ENCODE results near the gene NCR1.
"Not testable (repeated sequence)": the region's sequence is repeated elsewhere in the genome, so short reads cannot be mapped to it uniquely, and the experiment has no call there.

Gene NCR1

DNA sequence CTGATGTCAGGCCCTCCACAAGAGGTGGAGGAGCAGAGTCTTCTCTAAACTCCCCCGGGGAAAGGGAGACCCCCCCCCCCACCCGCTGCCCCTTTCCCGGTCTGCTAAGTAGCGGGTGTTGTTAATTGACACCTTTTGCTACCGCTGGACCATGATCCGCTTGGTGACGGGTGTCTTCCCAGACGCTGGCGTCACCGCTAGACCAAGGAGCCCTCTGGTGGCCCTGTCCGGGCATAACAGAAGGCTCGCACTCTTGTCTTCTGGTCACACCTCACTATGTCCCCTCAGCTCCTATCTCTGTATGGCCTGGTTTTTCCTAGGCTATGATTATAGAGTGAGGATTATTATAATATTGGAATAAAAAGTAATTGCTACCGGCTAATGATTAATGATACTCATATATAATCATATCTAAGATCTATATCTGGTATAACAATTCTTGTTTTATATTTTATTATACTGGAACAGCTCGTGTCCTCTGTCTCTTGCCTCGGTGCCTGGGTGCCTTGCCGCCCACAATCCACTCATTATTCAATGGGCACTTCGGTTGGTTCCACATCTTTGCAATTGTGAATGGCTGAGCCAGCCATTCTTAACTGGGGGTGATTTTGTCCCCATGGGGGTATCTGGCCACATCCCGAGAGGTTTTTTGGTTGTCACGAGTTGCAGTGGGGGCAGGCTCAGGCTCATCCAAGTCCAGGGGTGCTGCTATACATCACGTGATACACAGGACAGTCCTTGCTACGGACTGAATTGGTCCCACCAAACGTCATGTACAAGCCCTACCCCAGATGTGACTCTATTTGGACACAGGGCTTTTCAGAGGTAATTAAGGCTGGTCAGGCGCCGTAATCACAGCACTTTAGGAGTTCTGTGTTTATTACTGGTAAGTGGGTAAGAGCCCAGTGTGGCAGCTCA lies 14.0 kb downstream of the NCR1 start:
- not testable (repeated sequence) for H3F3A ChIP-seq (ENCODE audit: low read depth); H3K9me3 ChIP-seq (ENCODE audit: insufficient read depth, low read depth, low read length); H3K4me3 ChIP-seq (ENCODE audit: low read length, poor library complexity, severe bottlenecking); H3K9me2 ChIP-seq (replicated peaks; ENCODE audit: low read depth, low read length); H4K20me1 ChIP-seq (ENCODE audit: insufficient read depth, low read length, poor library complexity, severe bottlenecking); H3K4me2 ChIP-seq (ENCODE audit: low read depth, low read length, poor library complexity, severe bottlenecking); H3K27me3 ChIP-seq (ENCODE audit: insufficient read depth, low read length, poor library complexity, severe bottlenecking); H3K36me3 ChIP-seq (ENCODE audit: insufficient read depth, low read length); H2AFZ ChIP-seq (ENCODE audit: low read length); H3K9ac ChIP-seq (ENCODE audit: low read depth, low read length, poor library complexity, severe bottlenecking); H3K4me1 ChIP-seq (ENCODE audit: insufficient read depth, low read length, poor library complexity, severe bottlenecking); H3K79me2 ChIP-seq (ENCODE audit: insufficient read depth, low read length)
- TF ChIP-seq, protein P1, sequence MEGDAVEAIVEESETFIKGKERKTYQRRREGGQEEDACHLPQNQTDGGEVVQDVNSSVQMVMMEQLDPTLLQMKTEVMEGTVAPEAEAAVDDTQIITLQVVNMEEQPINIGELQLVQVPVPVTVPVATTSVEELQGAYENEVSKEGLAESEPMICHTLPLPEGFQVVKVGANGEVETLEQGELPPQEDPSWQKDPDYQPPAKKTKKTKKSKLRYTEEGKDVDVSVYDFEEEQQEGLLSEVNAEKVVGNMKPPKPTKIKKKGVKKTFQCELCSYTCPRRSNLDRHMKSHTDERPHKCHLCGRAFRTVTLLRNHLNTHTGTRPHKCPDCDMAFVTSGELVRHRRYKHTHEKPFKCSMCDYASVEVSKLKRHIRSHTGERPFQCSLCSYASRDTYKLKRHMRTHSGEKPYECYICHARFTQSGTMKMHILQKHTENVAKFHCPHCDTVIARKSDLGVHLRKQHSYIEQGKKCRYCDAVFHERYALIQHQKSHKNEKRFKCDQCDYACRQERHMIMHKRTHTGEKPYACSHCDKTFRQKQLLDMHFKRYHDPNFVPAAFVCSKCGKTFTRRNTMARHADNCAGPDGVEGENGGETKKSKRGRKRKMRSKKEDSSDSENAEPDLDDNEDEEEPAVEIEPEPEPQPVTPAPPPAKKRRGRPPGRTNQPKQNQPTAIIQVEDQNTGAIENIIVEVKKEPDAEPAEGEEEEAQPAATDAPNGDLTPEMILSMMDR (conservative IDR thresholded peaks at IDR 0.05; ENCODE audit: low read length): peak; percentile 27; the same call in 1 of the 2 replicates

GRCh38 chr19:54921082-54921481 lies 15.1 kb downstream of the NCR1 start:
- Histone ChIP-seq H3K9ac (ENCODE audit: low read depth, low read length, poor library complexity, severe bottlenecking) (no peak overlapping the region), H3K27me3 (ENCODE audit: insufficient read depth, low read length, poor library complexity, severe bottlenecking) (no peaks in the 10 kb centered on the region), H4K20me1 (ENCODE audit: insufficient read depth, low read length, poor library complexity, severe bottlenecking) (no peaks in the 10 kb centered on the region), H3K4me3 (ENCODE audit: low read length, poor library complexity, severe bottlenecking) (no peak overlapping the region), H3K9me3 (ENCODE audit: insufficient read depth, low read depth, low read length) (no peaks in the 10 kb centered on the region), H3K9me2 (replicated peaks; ENCODE audit: low read depth, low read length) (no peaks in the 10 kb centered on the region), H3K4me2 (ENCODE audit: low read depth, low read length, poor library complexity, severe bottlenecking) (no peak overlapping the region), H3K36me3 (ENCODE audit: insufficient read depth, low read length) (no peaks in the 10 kb centered on the region), H3K4me1 (ENCODE audit: insufficient read depth, low read length, poor library complexity, severe bottlenecking) (no peaks in the 10 kb centered on the region), H3K79me2 (ENCODE audit: insufficient read depth, low read length) (no peaks in the 10 kb centered on the region), H2AFZ (ENCODE audit: low read length) (no peak overlapping the region), H3F3A (ENCODE audit: low read depth) (no peaks in the 10 kb centered on the region)
- TF ChIP-seq, protein P1 (conservative IDR thresholded peaks at IDR 0.05; ENCODE audit: low read length): no peak
- no peak for TF ChIP-seq EZH2phosphoT487 (IDR thresholded peaks at IDR 0.05; ENCODE audit: borderline replicate concordance)

DNA sequence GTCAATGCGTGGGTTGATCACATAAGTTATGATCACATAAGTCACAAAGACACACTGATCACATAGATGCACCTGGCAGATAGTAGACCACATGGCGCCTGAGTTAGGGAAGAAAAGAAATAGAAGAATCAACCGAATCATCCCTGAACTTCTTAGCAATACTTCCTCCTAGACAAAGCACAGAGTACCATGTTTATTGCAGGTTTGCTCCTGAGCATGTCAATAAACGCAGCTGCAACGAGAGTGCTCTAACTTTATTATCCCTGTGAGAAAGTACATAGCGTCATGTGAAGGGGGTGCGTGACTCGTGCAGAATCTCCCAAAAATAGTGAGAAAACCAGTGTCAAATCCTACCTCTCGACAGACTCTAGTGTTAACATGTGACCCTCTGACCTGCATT lies 17.3 kb downstream of the NCR1 start:
- no peak overlapping the region for H3K4me2 ChIP-seq (ENCODE audit: low read depth, low read length, poor library complexity, severe bottlenecking)
- TF ChIP-seq, protein P1 (conservative IDR thresholded peaks at IDR 0.05; ENCODE audit: low read length): no peak
- TF ChIP-seq EZH2phosphoT487 (IDR thresholded peaks at IDR 0.05; ENCODE audit: borderline replicate concordance): no peak
- H3K9ac ChIP-seq (ENCODE audit: low read depth, low read length, poor library complexity, severe bottlenecking): no peak overlapping the region
- H4K20me1 ChIP-seq (ENCODE audit: insufficient read depth, low read length, poor library complexity, severe bottlenecking): no peaks in the 10 kb centered on the region
- H3K79me2 ChIP-seq (ENCODE audit: insufficient read depth, low read length): no peaks in the 10 kb centered on the region
- H3F3A ChIP-seq (ENCODE audit: low read depth): no peaks in the 10 kb centered on the region
- peaks cover 2% of the 10 kb centered on the region; the same call in 1 of the 2 replicates for H3K9me3 ChIP-seq (ENCODE audit: insufficient read depth, low read depth, low read length)
- no peak overlapping the region for H2AFZ ChIP-seq (ENCODE audit: low read length)
- no peaks in the 10 kb centered on the region for H3K4me1 ChIP-seq (ENCODE audit: insufficient read depth, low read length, poor library complexity, severe bottlenecking)
- H3K36me3 ChIP-seq (ENCODE audit: insufficient read depth, low read length): no peaks in the 10 kb centered on the region
- no peaks in the 10 kb centered on the region for H3K9me2 ChIP-seq (replicated peaks; ENCODE audit: low read depth, low read length)
- H3K4me3 ChIP-seq (ENCODE audit: low read length, poor library complexity, severe bottlenecking): no peak overlapping the region
- no peaks in the 10 kb centered on the region for H3K27me3 ChIP-seq (ENCODE audit: insufficient read depth, low read length, poor library complexity, severe bottlenecking)
